GM12864 (cell line): ENCODE data around the gene CA10.

Experiments used
- DNase-seq: peaks from one replicate; pipeline ENCODE4 v3.0.0-alpha.2; 2011; ENCODE audit warnings: low read depth
- H3K4me3 ChIP-seq: 2 replicates; pipeline ENCODE4 v1.5.1; 2011; ENCODE audit warnings: mild to moderate bottlenecking, low read depth, low read length, control low read depth
- TF ChIP-seq, protein P1 (sequence below): IDR thresholded peaks from 2 replicates; pipeline ENCODE4 v1.5.1; 2011; ENCODE audit warnings: low read depth, mild to moderate bottlenecking, moderate library complexity, low read length, control low read depth, inconsistent platforms; ENCODE audit errors: missing control alignments

CA10 gene

DNA sequence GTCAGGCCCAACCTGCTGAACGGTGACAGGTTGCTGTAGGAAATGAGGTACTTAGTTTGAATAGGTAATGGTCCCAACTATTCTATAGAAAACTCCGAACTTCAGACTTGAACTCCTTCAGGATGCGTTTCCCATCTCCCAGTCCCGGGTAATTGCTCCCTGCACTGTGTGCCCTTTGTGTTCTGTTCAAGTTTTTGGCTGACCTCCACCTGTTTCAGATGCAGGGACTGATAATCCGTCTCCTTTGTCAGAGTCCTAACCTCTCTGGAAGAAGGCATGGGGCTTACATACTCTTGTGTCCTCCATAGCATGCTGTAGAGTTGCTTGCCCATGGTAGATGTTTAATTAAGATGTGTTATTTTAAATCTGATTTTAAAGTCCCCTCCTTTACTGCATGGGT lies 547.7 kb downstream of the CA10 start:
- no peak overlapping the region for H3K4me3 ChIP-seq
- TF ChIP-seq, protein P1, sequence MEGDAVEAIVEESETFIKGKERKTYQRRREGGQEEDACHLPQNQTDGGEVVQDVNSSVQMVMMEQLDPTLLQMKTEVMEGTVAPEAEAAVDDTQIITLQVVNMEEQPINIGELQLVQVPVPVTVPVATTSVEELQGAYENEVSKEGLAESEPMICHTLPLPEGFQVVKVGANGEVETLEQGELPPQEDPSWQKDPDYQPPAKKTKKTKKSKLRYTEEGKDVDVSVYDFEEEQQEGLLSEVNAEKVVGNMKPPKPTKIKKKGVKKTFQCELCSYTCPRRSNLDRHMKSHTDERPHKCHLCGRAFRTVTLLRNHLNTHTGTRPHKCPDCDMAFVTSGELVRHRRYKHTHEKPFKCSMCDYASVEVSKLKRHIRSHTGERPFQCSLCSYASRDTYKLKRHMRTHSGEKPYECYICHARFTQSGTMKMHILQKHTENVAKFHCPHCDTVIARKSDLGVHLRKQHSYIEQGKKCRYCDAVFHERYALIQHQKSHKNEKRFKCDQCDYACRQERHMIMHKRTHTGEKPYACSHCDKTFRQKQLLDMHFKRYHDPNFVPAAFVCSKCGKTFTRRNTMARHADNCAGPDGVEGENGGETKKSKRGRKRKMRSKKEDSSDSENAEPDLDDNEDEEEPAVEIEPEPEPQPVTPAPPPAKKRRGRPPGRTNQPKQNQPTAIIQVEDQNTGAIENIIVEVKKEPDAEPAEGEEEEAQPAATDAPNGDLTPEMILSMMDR, result no peak
- no peak for DNase-seq

DNA sequence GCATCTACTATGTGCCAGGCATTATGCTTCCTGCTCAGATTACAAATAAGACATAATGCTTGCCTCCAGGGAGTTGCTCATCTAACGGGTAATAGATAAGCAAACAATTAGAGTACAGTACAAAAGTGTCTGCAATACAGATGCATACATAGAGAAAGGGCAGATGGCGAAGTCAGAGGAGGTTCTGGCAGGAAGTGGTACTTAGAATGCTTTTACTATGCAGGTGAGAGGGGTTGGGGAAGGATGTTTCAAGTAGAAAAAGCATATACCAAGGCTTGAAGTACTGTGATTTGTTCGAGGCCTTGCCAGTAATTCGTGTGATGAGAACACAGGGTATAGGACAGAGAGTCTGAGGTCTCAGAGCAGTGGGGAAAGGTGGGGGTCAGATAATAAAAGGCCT lies 548.4 kb downstream of the CA10 start:
- H3K4me3 ChIP-seq, result no peak overlapping the region
- TF ChIP-seq, protein P1, result no peak
- DNase-seq, result no peak

DNA sequence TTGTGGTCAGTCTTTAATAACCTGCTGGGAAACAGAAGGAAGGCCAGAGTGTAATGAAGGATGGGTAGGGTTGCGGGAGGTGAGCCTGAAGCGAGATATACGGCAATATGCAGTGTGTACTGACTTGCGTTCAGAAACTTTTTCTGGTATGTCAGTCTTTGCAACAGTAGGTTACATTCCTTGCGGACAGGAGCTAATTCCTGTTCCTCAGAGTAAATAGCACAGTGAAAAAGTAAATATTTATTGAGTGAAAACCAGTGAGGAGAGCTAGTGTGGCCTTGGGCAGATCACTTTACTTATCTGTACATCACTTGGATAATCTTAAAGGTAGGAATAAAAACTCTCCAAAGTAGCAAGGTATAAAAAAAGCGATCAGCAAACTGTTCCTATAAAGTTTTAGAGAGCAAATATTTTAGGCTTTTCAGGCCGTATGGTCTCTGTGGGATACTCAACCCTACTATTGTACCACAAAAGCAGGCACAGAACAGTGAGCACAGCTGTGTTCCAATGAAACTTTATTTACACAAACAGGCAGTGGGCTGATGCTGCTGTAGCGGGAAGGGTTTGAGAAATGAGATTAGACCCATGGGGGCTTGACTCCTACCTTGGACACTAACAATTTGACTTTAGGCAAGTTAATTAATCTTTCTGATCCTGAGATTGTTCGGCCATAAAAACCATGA lies 550.1 kb downstream of the CA10 start:
- no peak overlapping the region for H3K4me3 ChIP-seq
- no peak for DNase-seq
- TF ChIP-seq, protein P1, result no peak

DNA sequence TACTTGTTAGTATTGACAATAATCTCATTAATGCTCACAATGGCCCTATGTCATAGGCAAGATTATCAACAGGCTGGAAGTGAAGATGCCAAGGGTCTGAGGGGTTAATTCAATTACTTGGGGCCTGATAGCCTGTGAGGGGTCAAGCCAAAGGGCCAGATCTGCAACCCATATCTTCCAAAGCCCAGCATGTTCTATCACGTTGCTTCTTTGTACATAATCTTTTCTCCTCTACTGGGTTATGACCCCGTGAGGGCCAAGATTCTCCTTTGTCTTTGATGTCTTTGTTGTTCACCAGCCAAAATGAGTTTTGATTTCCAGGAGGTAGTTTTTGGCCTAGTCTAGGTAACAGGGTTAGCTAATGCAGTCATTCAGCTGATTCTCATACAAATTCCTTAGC lies 551.0 kb downstream of the CA10 start:
- TF ChIP-seq, protein P1, result no peak
- DNase-seq, result no peak
- H3K4me3 ChIP-seq, result no peak overlapping the region

DNA sequence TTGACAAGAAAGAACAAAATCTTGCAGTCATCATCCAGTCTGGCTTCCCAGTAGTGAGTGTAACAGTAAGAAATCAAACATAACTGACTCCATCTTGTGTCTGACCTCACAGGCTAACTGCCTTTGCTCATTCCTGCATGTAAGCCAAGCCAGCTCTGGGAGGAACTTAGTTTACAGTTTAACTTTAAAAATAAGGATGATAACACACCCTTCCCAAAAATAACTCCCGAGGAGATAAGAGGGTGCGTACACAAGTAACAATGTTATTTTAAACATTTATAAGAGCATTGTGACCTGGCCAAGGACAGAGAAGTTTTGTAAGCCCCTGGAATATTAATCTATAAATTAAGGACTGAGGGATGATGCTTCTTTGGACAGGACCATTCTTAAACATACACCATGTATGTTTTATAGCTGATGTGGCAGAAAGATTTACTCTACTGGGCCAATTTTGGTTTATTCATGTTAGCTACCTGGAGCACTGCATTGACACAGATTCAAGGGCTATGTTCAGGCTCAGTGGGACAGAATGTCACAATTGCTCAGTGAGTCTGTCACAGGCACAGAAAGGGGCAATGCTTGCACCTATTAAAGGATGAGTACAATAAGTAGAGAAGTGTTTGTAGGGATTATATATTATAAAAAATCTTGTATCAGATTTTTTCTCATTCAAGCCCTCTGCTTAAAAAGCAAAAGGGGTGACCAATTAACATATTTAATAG lies 554.1 kb downstream of the CA10 start:
- TF ChIP-seq, protein P1, result no peak
- no peak overlapping the region for H3K4me3 ChIP-seq
- DNase-seq, result no peak

DNA sequence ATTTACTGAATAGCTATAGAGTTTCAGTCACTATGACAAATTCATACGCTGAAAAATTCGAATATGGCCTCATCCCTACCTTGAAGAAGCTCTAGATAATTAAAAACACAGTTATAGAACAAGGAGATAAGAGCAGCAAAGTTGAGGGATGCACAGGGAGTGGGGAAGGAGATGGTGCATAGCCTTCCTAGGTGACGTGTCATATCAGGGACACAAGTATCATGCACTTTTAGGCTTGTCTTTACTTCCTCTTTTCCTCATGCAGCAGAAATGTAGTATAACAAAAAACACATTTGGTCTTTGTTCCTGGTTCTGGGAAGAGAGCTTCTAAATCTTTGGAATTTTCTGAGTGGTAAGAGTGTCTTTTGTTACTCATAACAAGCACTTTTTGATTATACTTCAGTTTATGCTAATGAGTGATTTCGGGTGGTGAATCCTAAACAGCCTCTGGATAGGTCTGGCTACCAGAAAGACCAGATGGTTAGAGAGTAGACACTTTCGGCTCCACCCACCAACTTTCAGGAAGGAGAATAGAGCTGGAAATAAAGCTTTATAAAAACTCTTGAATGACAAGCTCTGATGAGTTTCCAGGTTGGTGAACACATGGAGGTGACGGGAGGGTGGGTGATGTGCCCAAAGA lies 556.8 kb downstream of the CA10 start:
- H3K4me3 ChIP-seq, result no peak overlapping the region
- TF ChIP-seq, protein P1, result no peak
- no peak for DNase-seq
